HG03097 (cell line): Measurements from ENCODE around the gene MAT1A.
A peak's percentile ranks its signal among the peaks of the same experiment; 100 is the strongest.
"Not testable (repeated sequence)": the region's sequence is repeated elsewhere in the genome, so short reads cannot be mapped to it uniquely, and the experiment has no call there.

Experiments
- ATAC-seq: cut with Tn5 transposase; IDR thresholded peaks from one replicate; pipeline ENCODE4 v1.9.1; 2021; ENCODE audit not compliant: unreplicated experiment, low FRiP score

The MAT1A gene

GRCh38 chr10:80234331-80235235 lies 54.9 kb downstream of the MAT1A start:
- ATAC-seq, result peak; percentile 100

DNA sequence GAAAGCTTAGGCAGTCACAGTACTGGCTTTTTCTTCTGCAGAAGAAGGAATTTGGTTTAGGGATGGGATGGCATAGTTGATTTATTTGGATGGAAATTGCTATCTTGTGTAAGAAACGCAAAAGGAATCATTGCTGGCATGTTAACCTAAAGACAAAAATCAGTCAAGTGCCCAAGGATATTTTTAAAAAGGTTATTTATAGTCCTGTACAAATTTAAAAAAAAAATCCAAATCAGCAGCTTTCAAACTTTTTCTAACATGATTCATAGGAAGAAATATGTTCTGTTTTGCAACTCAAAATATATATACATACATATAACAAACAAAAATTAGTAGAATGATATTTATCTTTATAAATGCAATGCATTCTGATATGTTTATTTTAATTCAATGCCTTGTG lies 55.6 kb downstream of the MAT1A start:
- not testable (repeated sequence) for ATAC-seq

- not testable (repeated sequence) for ATAC-seq
Observed at GRCh38 chr10:80226723-80227122, 62.7 kb downstream of the MAT1A start.

DNA sequence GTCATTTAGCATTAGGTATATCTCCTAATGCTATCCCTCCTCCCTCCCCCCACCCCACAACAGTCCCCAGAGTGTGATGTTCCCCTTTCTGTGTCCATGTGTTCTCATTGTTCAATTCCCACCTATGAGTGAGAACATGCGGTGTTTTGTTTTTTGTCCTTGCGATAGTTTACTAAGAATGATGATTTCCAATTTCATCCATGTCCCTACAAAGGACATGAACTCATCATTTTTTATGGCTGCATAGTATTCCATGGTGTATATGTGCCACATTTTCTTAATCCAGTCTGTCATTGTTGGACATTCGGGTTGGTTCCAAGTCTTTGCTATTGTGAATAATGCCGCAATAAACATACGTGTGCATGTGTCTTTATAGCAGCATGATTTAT lies 66.4 kb downstream of the MAT1A start:
- ATAC-seq, result not testable (repeated sequence)
